Cardiac muscle cell (in vitro differentiated cells and primary cell): ENCODE data around the gene NR6A1. TPM values are rescaled to one million over a fixed set of nuclear protein-coding genes. Genes with fewer than 3 reads are reported as not detected.

Source experiments
- DNase-seq, 2 donors: peaks; one replicate each; pipeline versions ENCODE4 v3.0.0 to v3.0.0-alpha.2; 2010 to 2017; ENCODE audit warnings: low read depth in 1 of 2, low spot score in 1 of 2
- H3K27ac ChIP-seq: fragments of 200-600 bp; sonication (generic); 2 replicates; pipeline ENCODE4 v1.5.1; 2016
- H3K27me3 ChIP-seq: fragments of 200-600 bp; sonication (generic); 2 replicates; pipeline ENCODE4 v1.6.0; 2016; ENCODE audit warnings: control low read depth
- H3K36me3 ChIP-seq: fragments of 200-600 bp; sonication (generic); 2 replicates; pipeline ENCODE4 v1.5.1; 2016; ENCODE audit warnings: control low read depth
- H3K4me1 ChIP-seq: fragments of 200-600 bp; sonication (generic); 2 replicates; pipeline ENCODE4 v1.8.1; 2017; ENCODE audit warnings: low read depth, mild to moderate bottlenecking, mixed run types
- H3K4me3 ChIP-seq: fragments of 200-600 bp; sonication (generic); 2 replicates; pipeline ENCODE4 v1.5.1; 2016; ENCODE audit warnings: mild to moderate bottlenecking
- H3K9me3 ChIP-seq: fragments of 200-600 bp; sonication (generic); 2 replicates; pipeline ENCODE4 v1.5.1; 2017; ENCODE audit warnings: low read depth, mild to moderate bottlenecking, control low read depth
- polyA plus RNA-seq: library from polyadenylated mRNA; unstranded; fragments of >200 nt; fragmentation: Nextera tagmentation; extraction: Ambion mirVana; gene quantifications from 2 replicates; pipeline ENCODE4 v1.2.1, GENCODE V29; 2016
- total RNA-seq: library from RNA; depleted of rRNA; stranded (reverse); fragments of >200 nt; gene quantifications from 2 replicates; pipeline ENCODE4 v1.2.3, GENCODE V29; 2016
- TF ChIP-seq, protein P1 (sequence below): IDR thresholded peaks from 2 replicates; pipeline ENCODE4 v1.5.1; 2012; ENCODE audit warnings: low read depth, mild to moderate bottlenecking, low read length

NR6A1 gene
- total and polyA plus RNA-seq, 2 experiments from 2014 or later: 3.2 to 19.8 TPM

DNA sequence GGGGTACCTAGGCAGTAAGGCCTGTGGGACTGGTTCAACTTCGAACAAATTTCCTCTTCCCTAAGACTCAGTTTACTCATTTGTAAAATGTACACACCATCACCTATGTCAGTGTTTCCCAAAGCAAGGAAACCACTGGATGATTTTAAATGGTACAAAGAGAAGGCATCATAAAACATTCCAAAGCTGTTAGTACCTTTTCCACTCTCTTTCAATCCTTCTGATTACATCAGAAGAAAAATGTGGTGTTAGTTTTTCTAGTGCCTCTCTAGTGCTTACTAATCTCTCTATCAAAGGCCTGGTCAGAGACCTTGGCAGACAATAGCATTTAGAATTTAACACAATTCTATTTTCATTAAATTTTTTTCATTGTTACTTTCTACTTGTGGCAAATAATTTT lies 18.1 kb downstream of the NR6A1 start:
- Histone ChIP-seq H3K27me3 (no peaks in the 10 kb centered on the region), H3K9me3 (no peaks in the 10 kb centered on the region), H3K27ac (no peak overlapping the region), H3K36me3 (no peaks in the 10 kb centered on the region), H3K4me1 (peaks cover 31% of the 10 kb centered on the region), H3K4me3 (no peak overlapping the region)
- DNase-seq: no peak
- TF ChIP-seq, protein P1, sequence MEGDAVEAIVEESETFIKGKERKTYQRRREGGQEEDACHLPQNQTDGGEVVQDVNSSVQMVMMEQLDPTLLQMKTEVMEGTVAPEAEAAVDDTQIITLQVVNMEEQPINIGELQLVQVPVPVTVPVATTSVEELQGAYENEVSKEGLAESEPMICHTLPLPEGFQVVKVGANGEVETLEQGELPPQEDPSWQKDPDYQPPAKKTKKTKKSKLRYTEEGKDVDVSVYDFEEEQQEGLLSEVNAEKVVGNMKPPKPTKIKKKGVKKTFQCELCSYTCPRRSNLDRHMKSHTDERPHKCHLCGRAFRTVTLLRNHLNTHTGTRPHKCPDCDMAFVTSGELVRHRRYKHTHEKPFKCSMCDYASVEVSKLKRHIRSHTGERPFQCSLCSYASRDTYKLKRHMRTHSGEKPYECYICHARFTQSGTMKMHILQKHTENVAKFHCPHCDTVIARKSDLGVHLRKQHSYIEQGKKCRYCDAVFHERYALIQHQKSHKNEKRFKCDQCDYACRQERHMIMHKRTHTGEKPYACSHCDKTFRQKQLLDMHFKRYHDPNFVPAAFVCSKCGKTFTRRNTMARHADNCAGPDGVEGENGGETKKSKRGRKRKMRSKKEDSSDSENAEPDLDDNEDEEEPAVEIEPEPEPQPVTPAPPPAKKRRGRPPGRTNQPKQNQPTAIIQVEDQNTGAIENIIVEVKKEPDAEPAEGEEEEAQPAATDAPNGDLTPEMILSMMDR: no peak

DNA sequence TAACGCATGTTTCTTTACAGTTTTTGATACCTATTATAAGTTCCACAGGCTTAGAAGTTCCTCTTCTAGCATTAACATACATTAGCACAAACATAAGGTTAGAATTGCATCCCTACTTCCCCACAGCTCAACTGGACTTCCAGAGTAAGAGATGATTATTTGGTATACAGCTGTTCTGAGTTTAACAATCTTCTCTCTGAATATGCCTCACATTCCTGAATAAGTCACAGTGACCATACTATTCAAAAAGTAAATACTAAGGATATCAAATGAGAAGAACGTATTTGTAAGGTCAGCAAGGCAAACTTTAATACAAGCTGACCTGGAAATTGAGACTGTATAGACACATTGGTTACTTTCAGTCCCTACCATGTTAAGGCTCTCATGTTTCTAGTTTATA lies 21.3 kb downstream of the NR6A1 start:
- Histone ChIP-seq H3K4me1 (peaks cover 3% of the 10 kb centered on the region), H3K27ac (peak overlapping the region; percentile 10), H3K9me3 (no peaks in the 10 kb centered on the region), H3K36me3 (no peaks in the 10 kb centered on the region), H3K4me3 (no peak overlapping the region), H3K27me3 (no peaks in the 10 kb centered on the region)
- no peak for DNase-seq
- TF ChIP-seq, protein P1: no peak

DNA sequence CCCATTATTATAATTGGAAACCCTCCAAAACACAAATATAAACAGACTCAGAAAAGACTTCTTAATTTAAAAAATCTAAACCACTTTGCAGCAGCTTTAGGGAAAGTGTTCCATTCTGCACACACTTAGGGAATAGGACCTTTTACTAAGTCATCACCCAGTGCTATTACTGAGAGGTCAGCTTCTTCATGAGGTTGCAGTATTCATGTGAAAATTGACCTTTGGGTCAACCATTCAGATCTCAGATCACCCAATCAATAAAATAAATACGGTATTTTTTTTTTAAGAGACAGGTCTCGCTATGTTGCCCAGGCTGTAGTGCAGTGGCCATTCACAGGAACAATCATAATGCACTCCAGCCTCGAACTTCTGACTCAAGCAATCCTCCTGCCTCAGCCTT lies 21.8 kb downstream of the NR6A1 start:
- H3K9me3 ChIP-seq: no peaks in the 10 kb centered on the region
- TF ChIP-seq, protein P1: no peak
- H3K27ac ChIP-seq: no peak overlapping the region
- H3K36me3 ChIP-seq: no peaks in the 10 kb centered on the region
- H3K4me3 ChIP-seq: no peak overlapping the region
- H3K4me1 ChIP-seq: peaks cover 3% of the 10 kb centered on the region
- DNase-seq: no peak
- H3K27me3 ChIP-seq: no peaks in the 10 kb centered on the region

DNA sequence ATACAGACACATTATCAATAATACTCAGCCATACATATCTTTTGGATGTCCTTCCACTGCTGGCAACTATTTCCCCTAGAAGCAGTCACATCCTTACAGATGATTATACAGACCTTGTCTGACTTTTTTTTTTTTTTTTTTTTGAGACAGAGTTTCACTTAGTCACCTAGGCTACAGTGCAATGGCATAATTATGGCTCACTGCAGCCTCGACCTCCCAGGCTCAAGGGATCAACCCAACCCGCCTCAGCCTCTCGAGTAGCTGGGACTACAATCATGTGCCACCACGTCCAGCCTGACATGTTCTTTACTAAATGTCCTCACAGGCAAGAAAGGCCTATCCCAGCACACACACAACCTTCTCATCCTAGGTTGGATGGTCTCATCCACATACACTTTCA lies 24.0 kb downstream of the NR6A1 start:
- no peaks in the 10 kb centered on the region for H3K27me3 ChIP-seq
- no peak overlapping the region for H3K4me3 ChIP-seq
- DNase-seq: no peak
- H3K9me3 ChIP-seq: no peaks in the 10 kb centered on the region
- TF ChIP-seq, protein P1: no peak
- peaks cover 6% of the 10 kb centered on the region for H3K4me1 ChIP-seq
- H3K27ac ChIP-seq: no peak overlapping the region
- H3K36me3 ChIP-seq: no peaks in the 10 kb centered on the region

DNA sequence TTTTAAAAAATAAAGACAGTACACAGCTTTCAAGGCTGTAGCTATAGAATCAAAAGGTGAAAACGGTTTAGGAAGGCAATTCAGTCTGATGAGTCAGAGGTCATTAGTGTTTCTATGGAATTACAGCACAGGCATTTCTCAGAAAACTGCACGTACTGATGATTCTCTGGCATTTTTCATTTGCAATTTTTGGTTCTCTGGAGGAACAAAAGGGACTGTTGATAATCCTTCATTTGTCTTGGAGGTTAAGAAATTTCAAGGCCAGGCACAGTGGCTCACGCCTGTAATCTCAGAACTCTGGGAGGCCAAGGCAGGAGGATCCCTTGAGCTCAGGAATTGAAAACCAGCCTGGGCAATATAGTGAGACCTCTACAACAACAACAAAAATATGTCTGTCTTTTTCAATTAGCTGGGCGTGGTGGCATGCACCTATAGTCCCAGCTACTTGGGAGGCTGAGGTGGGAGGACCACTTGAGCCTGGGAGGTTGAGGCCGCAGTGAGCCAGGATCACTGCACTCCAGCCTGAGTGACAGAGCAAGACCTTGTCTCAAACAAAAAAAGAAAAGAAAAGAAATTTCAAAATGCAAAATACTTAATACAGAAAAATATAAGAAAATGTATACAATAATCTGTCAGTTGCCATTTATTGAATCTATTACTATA lies 27.3 kb downstream of the NR6A1 start:
- H3K27ac ChIP-seq: peak overlapping the region; percentile 53
- no peaks in the 10 kb centered on the region for H3K27me3 ChIP-seq
- H3K9me3 ChIP-seq: no peaks in the 10 kb centered on the region
- no peak overlapping the region for H3K4me3 ChIP-seq
- peaks cover 11% of the 10 kb centered on the region for H3K4me1 ChIP-seq
- DNase-seq: no peak
- TF ChIP-seq, protein P1: no peak
- H3K36me3 ChIP-seq: no peaks in the 10 kb centered on the region
